HG02852 (cell line): ENCODE results near the gene FOXO1.
A peak's percentile ranks its signal among the peaks of the same experiment; 100 is the strongest.

Experiments
- ATAC-seq: cut with Tn5 transposase; IDR thresholded peaks from one replicate; pipeline ENCODE4 v1.9.1; 2021; ENCODE audit warnings: mild to moderate bottlenecking, moderate library complexity; ENCODE audit not compliant: unreplicated experiment

FOXO1 gene

DNA sequence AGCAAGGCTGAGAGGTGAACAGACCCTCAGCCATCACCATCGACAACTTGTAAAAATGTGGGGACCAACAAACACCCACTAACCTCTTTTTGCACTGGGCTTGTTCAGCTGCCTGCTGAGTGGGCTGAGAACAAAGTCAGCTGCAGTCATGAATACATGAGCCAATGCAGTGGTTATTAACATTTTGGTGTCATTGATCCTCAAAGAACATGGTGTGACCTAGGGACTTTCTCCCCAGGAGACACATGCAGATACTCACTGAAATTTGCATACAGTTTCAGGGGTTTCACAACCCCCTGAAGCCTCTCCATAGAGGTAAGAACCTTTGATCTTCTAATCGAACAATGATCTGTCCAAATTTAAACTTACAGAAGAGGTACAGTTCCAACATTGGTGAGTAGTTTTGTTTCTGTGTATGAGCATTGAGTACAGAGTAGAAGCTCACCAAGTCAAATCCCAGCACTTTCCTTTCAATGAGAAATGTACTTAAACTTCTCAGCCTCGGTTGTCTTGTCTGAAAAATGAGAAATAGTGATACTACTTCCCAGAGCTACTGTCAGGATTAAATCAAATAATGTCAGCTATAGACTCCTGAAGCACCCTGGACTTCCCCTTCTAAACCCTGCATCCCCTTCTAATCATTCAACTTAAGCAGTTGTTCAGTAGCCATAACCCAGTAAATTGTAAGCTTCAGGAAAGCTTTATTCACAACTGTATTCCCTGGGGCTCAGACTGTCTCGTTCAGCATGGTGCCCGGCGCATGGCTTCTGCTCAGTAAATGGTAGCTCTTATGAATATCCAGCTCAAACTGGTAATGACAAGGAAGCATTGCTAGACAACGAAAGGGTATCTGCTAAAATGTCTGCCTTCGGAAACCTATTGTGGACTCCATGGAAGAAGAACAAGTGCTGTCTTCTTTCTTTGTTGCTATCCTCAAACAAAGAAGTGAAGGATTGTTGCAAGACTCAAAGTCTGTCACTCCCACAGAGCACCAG is 148.7 kb downstream of the FOXO1 start:
- peak; percentile 89 for ATAC-seq

DNA sequence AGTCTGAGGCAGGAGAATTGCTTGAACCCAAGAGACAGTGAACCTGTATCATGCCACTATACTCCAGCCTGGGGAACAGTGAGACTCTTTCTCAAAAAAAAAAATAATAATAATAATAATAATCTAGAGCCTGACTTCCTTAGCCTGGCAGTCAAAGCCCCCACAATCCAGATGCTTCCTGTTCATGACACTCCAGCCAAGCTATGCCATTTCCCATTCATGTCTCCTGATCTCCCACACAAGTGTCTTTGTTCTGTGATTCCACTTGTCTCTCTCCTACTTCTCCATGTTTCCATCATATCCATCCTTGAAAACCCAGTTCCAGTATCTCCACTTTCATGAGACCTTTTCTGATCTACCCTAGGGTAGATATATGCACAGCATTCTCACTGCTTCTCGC is 150.7 kb downstream of the FOXO1 start:
- no peak for ATAC-seq

DNA sequence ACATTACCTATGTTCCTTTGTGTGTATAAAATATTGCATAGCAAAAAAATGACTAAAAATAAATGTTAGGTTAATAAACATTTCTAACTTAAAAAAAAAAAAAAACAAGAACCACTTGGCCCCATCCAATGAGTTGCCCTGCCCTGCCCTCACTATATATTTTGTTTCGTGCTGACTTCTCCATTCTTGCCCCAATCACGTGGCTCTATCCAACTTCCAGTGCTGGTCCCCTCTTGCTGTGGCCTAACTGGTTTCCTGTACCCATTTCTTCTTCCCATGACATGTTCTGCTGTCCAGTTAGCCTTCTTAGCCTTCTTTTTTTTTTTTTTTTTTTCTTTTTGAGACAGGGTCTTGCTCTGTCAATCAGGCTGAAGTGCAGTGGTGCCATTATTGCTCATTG is 151.6 kb downstream of the FOXO1 start:
- ATAC-seq: no peak

DNA sequence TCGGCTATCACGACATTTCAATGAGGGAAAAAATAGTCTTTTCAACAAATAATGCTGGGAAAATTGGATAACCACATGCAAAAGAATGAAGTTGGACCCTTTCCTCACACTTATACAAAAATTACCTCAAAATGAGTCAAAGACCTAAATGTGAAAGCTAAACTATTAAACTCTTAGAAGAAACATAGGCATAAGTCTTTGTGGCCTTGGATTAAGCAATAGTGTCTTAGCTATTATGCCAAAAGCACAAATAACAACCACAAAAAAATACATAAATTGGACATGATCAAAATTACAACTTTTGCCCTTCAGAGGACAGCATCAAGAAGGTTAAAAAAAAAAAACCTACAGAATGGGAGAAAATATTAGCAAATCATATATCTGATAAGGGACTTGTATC is 156.6 kb downstream of the FOXO1 start:
- ATAC-seq: no peak

DNA sequence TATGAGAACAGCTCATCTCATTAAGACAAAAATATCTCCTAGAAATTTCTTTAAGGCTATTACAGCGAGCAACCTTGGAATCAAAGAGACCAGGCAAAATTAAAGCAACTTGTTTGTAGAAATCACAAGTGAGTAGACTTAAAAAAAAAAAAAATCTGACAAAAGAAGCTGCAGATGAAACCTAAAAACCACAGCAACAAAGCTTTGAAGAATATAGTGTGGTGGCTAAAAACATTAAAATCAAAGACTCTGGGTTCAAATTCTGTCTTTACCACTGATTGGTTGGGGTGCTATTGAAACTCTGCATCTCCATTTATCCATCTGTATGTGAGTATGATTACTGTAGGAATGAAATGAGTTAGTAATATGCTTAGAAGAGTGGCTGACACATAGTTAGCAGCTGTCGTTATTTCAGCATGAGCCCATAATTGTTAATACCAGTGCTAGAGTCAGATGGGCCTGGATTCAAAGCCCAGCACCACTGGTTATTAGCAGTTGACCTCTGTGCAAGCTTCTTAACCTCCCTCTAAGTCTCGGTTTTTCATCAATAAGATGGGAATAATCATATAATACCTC is 157.6 kb downstream of the FOXO1 start:
- no peak for ATAC-seq

DNA sequence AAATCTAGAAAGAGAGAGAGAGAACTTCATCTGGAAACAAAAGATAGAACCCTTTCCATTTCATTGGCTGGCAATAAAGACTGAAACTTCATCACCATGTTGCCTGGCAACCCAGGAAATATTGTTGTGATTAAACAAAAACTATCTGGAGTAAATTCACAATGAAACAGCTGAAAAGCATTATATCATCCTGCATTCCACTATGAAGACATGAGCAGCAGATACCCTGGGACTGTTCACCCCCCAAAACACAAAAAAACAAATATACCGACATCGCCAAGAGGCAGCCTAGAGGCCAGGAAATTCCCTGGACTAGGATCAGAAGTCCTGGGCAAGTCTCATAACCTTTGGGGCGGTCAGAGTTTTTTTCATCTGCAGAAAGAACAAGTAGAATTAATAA is 158.3 kb downstream of the FOXO1 start:
- no peak for ATAC-seq

DNA sequence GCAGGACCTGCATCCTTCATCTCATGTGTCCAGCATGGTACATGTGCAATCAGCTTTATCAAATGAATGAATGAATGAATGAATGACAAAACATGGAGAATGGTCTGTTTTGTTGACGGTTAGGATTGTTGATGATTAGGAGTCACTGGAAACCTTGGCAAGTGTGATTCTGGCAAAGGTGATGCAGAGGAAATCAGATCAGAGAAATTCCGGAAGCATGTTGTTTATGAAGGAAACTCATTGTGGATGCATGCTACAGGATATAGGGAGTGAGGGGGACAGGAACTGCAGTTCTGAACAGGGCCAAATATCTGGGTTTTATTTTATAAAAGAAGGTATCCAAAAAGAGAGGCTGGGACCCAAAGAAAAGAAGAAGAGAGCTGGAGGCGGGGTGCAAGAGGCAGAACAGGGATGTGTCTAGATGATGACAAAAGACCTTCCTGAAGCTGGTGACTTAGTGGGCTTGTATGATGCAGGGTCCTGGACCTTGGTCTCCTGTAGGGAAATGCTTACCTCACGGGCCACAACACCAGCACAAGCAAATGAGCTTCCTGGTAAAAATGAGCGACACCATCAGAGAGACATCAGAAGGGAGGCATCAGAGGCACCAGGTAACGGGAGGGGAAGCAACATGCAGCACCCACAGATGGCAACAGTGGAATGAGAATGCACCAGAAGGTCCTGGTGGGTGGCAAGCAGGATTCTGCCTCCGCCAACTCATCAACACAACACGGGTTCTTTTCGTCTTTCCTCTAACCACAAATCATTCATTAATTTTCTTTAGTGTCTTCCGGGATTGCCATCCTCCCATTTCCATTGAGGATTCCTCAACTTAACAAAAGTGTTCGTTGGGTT is 159.6 kb downstream of the FOXO1 start:
- ATAC-seq: no peak
